SU-DHL-6 (cell line): Measurements from ENCODE around the gene SGMS2.

ENCODE experiments used
- H2AFZ ChIP-seq: fragments of 200-600 bp; sonication (generic); 2 replicates; pipeline ENCODE4 v1.6.1; 2014; ENCODE audit warnings: low read depth, mild to moderate bottlenecking, moderate library complexity, mixed read lengths, antibody characterized with exemption, low read length; ENCODE audit not compliant: severe bottlenecking
- H3F3A ChIP-seq: fragments of 200-600 bp; shearing (Covaris generic); 2 replicates; pipeline ENCODE4 v1.6.0; 2016; ENCODE audit warnings: antibody characterized with exemption, mild to moderate bottlenecking; ENCODE audit not compliant: insufficient read depth
- H3K27ac ChIP-seq: fragments of 200-600 bp; sonication (generic); 2 replicates; pipeline ENCODE4 v1.5.1; 2016; ENCODE audit warnings: low read depth, mild to moderate bottlenecking, low read length, moderate library complexity, mixed read lengths
- H3K27me3 ChIP-seq: fragments of 200-600 bp; sonication (generic), shearing (Covaris generic); 2 replicates; pipeline ENCODE4 v1.6.0; 2014; ENCODE audit warnings: mild to moderate bottlenecking, low read length
- H3K36me3 ChIP-seq: fragments of 200-600 bp; sonication (generic); 2 replicates; pipeline ENCODE4 v1.6.1; 2014; ENCODE audit warnings: mild to moderate bottlenecking, low read length, mixed read lengths
- H3K4me2 ChIP-seq: fragments of 300-600, 200-600 bp; shearing (Covaris generic), sonication (generic); 2 replicates; pipeline ENCODE4 v1.6.0; 2014; ENCODE audit warnings: low read length, low read depth, mild to moderate bottlenecking; ENCODE audit not compliant: poor library complexity, severe bottlenecking
- H3K4me3 ChIP-seq: fragments of 200-600 bp; sonication (generic); 2 replicates; pipeline ENCODE4 v1.5.1; 2014; ENCODE audit warnings: antibody characterized with exemption, low read length, mild to moderate bottlenecking, mixed read lengths; ENCODE audit not compliant: insufficient read depth, poor library complexity, severe bottlenecking
- H3K79me2 ChIP-seq: fragments of 200-600 bp; sonication (generic); 2 replicates; pipeline ENCODE4 v1.6.1; 2014; ENCODE audit warnings: mild to moderate bottlenecking, low read length, moderate library complexity; ENCODE audit not compliant: insufficient read depth
- H3K9ac ChIP-seq: fragments of 200-600 bp; sonication (generic); 2 replicates; pipeline ENCODE4 v1.7.0; 2014; ENCODE audit warnings: mild to moderate bottlenecking, low read length
- H3K9me2 ChIP-seq: fragments of 200-600 bp; sonication (generic); replicated peaks from 2 replicates; pipeline ENCODE4 v1.6.1; 2014; ENCODE audit warnings: low read length; ENCODE audit not compliant: insufficient read depth
- H3K9me3 ChIP-seq: fragments of 200-600 bp; sonication (generic); 2 replicates; pipeline ENCODE4 v1.6.1; 2014; ENCODE audit warnings: low read length, mixed read lengths; ENCODE audit not compliant: insufficient read depth
- H4K20me1 ChIP-seq: fragments of 200-600 bp; sonication (generic); 2 replicates; pipeline ENCODE4 v1.6.1; 2014; ENCODE audit warnings: low read depth, mild to moderate bottlenecking, antibody characterized with exemption, low read length, moderate library complexity, mixed read lengths
- CTCF ChIP-seq: fragments of 200-600 bp; sonication (generic); IDR thresholded peaks from one replicate; pipeline ENCODE4 v1.5.1; 2017; ENCODE audit warnings: antibody characterized with exemption, mild to moderate bottlenecking, low read length, moderate library complexity; ENCODE audit not compliant: insufficient read depth, poor library complexity, severe bottlenecking
- EZH2phosphoT487 ChIP-seq: fragments of 200-600 bp; sonication (generic), shearing (Covaris generic); conservative IDR thresholded peaks from 2 replicates; pipeline ENCODE4 v1.6.1; 2018; ENCODE audit warnings: mild to moderate bottlenecking, antibody characterized with exemption, low read length, moderate library complexity, mixed read lengths

The SGMS2 gene

GRCh38 chr4:107845681-107846080 is 20.9 kb downstream of the SGMS2 start:
- Histone ChIP-seq H3K27me3 (no peaks in the 10 kb centered on the region), H3K4me3 (no peak overlapping the region), H4K20me1 (no peaks in the 10 kb centered on the region), H3K9ac (no peak overlapping the region), H3K79me2 (no peaks in the 10 kb centered on the region), H2AFZ (no peak overlapping the region), H3K4me2 (no peak overlapping the region), H3K36me3 (no peaks in the 10 kb centered on the region), H3K27ac (no peak overlapping the region), H3K9me3 (no peaks in the 10 kb centered on the region), H3F3A (no peaks in the 10 kb centered on the region), H3K9me2 (no peaks in the 10 kb centered on the region)
- TF ChIP-seq CTCF (no peak), EZH2phosphoT487 (no peak)

GRCh38 chr4:107850438-107850837 is 25.7 kb downstream of the SGMS2 start:
- no peaks in the 10 kb centered on the region for H3K36me3 ChIP-seq
- no peaks in the 10 kb centered on the region for H3K79me2 ChIP-seq

GRCh38 chr4:107853444-107854355 is 29.0 kb downstream of the SGMS2 start:
- Histone ChIP-seq H3K27ac (no peak overlapping the region), H3K36me3 (no peaks in the 10 kb centered on the region), H2AFZ (no peak overlapping the region), H3K9me2 (no peaks in the 10 kb centered on the region), H3K27me3 (no peaks in the 10 kb centered on the region), H3K9me3 (no peaks in the 10 kb centered on the region), H3K4me3 (no peak overlapping the region), H3K9ac (no peak overlapping the region), H3K4me2 (no peak overlapping the region), H3F3A (no peaks in the 10 kb centered on the region), H3K79me2 (no peaks in the 10 kb centered on the region), H4K20me1 (no peaks in the 10 kb centered on the region)
- TF ChIP-seq EZH2phosphoT487: no peak
- no peak for TF ChIP-seq CTCF

More at GRCh38 chr4:107850438-107850837, 25.7 kb downstream of the SGMS2 start:
- H3K27ac ChIP-seq: no peak overlapping the region
- TF ChIP-seq EZH2phosphoT487 (no peak), CTCF (no peak)
- H3K27me3 ChIP-seq: no peaks in the 10 kb centered on the region
- H3K9ac ChIP-seq: no peak overlapping the region
- H3K9me2 ChIP-seq: no peaks in the 10 kb centered on the region
- no peak overlapping the region for H3K4me3 ChIP-seq
- H3K4me2 ChIP-seq: no peak overlapping the region
- no peaks in the 10 kb centered on the region for H3F3A ChIP-seq
- H4K20me1 ChIP-seq: no peaks in the 10 kb centered on the region
- no peak overlapping the region for H2AFZ ChIP-seq
- no peaks in the 10 kb centered on the region for H3K9me3 ChIP-seq
